HG02571 (cell line): ENCODE data around the gene EGLN3.

Experiments
- ATAC-seq: cut with Tn5 transposase; IDR thresholded peaks from one replicate; pipeline ENCODE4 v1.9.1; 2021; ENCODE audit warnings: mild to moderate bottlenecking, moderate library complexity; ENCODE audit not compliant: unreplicated experiment

Gene EGLN3

DNA sequence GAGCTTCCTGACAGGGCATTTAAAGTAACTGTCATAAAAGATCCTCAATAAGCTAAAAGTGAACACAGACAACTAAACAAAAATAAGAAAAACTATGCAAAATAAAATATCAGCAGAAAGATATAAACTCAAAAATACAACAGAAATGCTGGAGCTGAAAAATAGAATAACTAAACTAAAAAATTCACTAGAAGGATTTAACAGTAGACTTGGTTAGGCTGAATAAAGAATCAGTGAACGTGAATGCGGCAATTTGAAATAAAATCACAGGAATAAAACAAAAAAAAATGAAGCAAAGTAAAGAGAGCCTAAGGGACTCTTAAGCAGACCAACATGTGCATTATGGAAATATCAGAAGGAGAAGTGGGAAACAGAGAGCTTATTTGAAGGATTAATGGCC is 74.6 kb downstream of the EGLN3 start:
- no peak for ATAC-seq
